Gastrocnemius medialis (tissue), 4 donors: Measurements from ENCODE around the gene TSPAN9.

Experiments used
- CTCF ChIP-seq, 5 experiments: fragments of 450-650 bp in 3 of 5; fragments of 200-600 bp in 2 of 5; sonication (generic) in 2 of 5; IDR thresholded peaks in 4 of 5; conservative IDR thresholded peaks in 1 of 5; 1 replicate in 4 of 5; 2 replicates in 1 of 5; pipeline ENCODE4 v1.5.1; 2016 to 2019; ENCODE audit warnings: antibody characterized with exemption in 5 of 5, mild to moderate bottlenecking in 3 of 5, moderate library complexity in 3 of 5
- POLR2A ChIP-seq, 2 donors: fragments of 450-650 bp; IDR thresholded peaks; one replicate each; pipeline ENCODE4 v1.6.1; 2017; ENCODE audit warnings: antibody characterized with exemption in 2 of 2, mild to moderate bottlenecking in 2 of 2, moderate library complexity in 2 of 2

- TF ChIP-seq CTCF (IDR thresholded peaks at IDR 0.05 in 4 of 5, conservative IDR thresholded peaks at IDR 0.05 in 1 of 5) (no peak), POLR2A (IDR thresholded peaks at IDR 0.05) (no peak)
These were observed 116.0 kb downstream of the TSPAN9 start for GRCh38 chr12:3193131-3193530.
